Aorta (tissue), 5 donors: ENCODE results near the gene AKAP7. TPM values are rescaled to one million over a fixed set of nuclear protein-coding genes. Genes with fewer than 3 reads are reported as not detected.

Experiments used
- ATAC-seq: fragments of 200-7000 bp; cut with Tn5 transposase; one replicate; pipeline ENCODE4 v1.9.1; 2022; ENCODE audit warnings: moderate library complexity; ENCODE audit not compliant: low FRiP score
- DNase-seq, 2 donors: peaks; one replicate each; pipeline ENCODE4 v3.0.0-alpha.2; 2020
- H3K27ac ChIP-seq, 2 donors: one replicate each; pipeline ENCODE4 v1.5.1; 2013; ENCODE audit warnings: low read length in 2 of 2, mild to moderate bottlenecking in 2 of 2, moderate library complexity in 2 of 2, control low read depth in 1 of 2, inconsistent platforms in 1 of 2, low read depth in 1 of 2
- H3K27me3 ChIP-seq, 2 donors: one replicate each; pipeline ENCODE4 v1.6.1; 2013; ENCODE audit warnings: control low read depth in 1 of 2, low read length in 1 of 2, mild to moderate bottlenecking in 1 of 2, moderate library complexity in 1 of 2; ENCODE audit not compliant: insufficient read depth in 2 of 2, control insufficient read depth in 1 of 2
- H3K36me3 ChIP-seq, 2 donors: one replicate each; pipeline ENCODE4 v1.6.1; 2013; ENCODE audit warnings: control low read depth in 1 of 2, low read length in 1 of 2, mild to moderate bottlenecking in 1 of 2; ENCODE audit not compliant: insufficient read depth in 2 of 2, control insufficient read depth in 1 of 2
- H3K4me1 ChIP-seq, 2 donors: one replicate each; pipeline ENCODE4 v1.6.1; 2013; ENCODE audit warnings: low read length in 2 of 2, control low read depth in 1 of 2, mild to moderate bottlenecking in 1 of 2, moderate library complexity in 1 of 2; ENCODE audit not compliant: insufficient read depth in 2 of 2, control insufficient read depth in 1 of 2
- H3K4me3 ChIP-seq, 2 donors: one replicate each; pipeline ENCODE4 v1.5.1; 2013; ENCODE audit warnings: low read length in 2 of 2, control low read depth in 1 of 2, mild to moderate bottlenecking in 1 of 2
- H3K9me3 ChIP-seq: one replicate; pipeline ENCODE4 v1.6.1; 2013; ENCODE audit warnings: mild to moderate bottlenecking, low read length; ENCODE audit not compliant: control insufficient read depth
- WGBS, 2 donors: extraction: QIAGEN DNeasy Blood & Tissue Kit; methylation state at CpG; one replicate each; pipeline ENCODE4 v1.1.7; 2013; 5-methylcytosine and 5-hydroxymethylcytosine counted together
- intact Hi-C, 2 donors: fragments of 100-400 bp; cut with DNase I; formaldehyde crosslinking; loops; one replicate each; pipeline versions ENCODE4 v1.14.2 to v1.15.0; 2022
- polyA plus RNA-seq, 2 donors: library from polyadenylated mRNA; stranded (reverse); fragments of 200-250 nt; gene quantifications; one replicate each; pipeline ENCODE4 v1.2.3, GENCODE V29; 2013
- total RNA-seq, 2 donors: library from RNA; stranded (reverse); fragmentation: NEBNext Ultra II Directional; extraction: Animal tissue kit (Norgen Biotek cat#: 25700); gene quantifications; one replicate each; pipeline ENCODE4 v1.2.1, GENCODE V29; 2021
- donor health status: healthy with polysubstance abuse.
- donor health status: Bipolar disorder and iron deficiency.
- donor health status: DM: no; HTN: no; CAD: no.
- donor health status: DM: no; HTN: no; CAD: no.
- donor health status: DM: yes; HTN: yes; CAD: no.

Gene AKAP7
- total and polyA plus RNA-seq, 4 donors = 5.4 to 9.1 (median 7.6) TPM

GRCh38 chr6:131231891-131232290 lies 96.6 kb downstream of the AKAP7 start:
- no peaks in the 10 kb centered on the region for H3K9me3 ChIP-seq
- 85% methylated on average over 5 of the region's 5 CpGs for WGBS, 2 donors
- H3K27ac ChIP-seq = no peak overlapping the region
- no peaks in the 10 kb centered on the region for H3K4me1 ChIP-seq
- no peak overlapping the region for H3K4me3 ChIP-seq
- H3K36me3 ChIP-seq = no peaks in the 10 kb centered on the region
- DNase-seq (no peak), ATAC-seq (no peak)
- intact Hi-C loops = no loop called here
- no peaks in the 10 kb centered on the region for H3K27me3 ChIP-seq

GRCh38 chr6:131244942-131245341 lies 109.7 kb downstream of the AKAP7 start:
- Histone ChIP-seq H3K4me1 (peaks cover 0 to 2% of the 10 kb centered on the region in 2 donors), H3K27me3 (peaks cover 0 to 1% of the 10 kb centered on the region in 2 donors), H3K36me3 (no peaks in the 10 kb centered on the region), H3K27ac (no peak overlapping the region), H3K9me3 (peaks cover 2% of the 10 kb centered on the region), H3K4me3 (no peak overlapping the region)
- DNase-seq (no peak), ATAC-seq (no peak)
- intact Hi-C loops = no loop called here
- WGBS, 2 donors = 95% methylated on average over 4 of the region's 4 CpGs

- intact Hi-C loops = no loop called here
Measured at GRCh38 chr6:131250122-131250521, 114.9 kb downstream of the AKAP7 start.

GRCh38 chr6:131250936-131251335 lies 115.7 kb downstream of the AKAP7 start:
- Histone ChIP-seq H3K4me1 (no peaks in the 10 kb centered on the region), H3K27ac (no peak overlapping the region), H3K27me3 (no peaks in the 10 kb centered on the region), H3K36me3 (no peaks in the 10 kb centered on the region), H3K9me3 (no peaks in the 10 kb centered on the region), H3K4me3 (no peak overlapping the region)
- DNase-seq = no peak
- ATAC-seq = no peak
- WGBS, 2 donors = 37 to 41% methylated on average over 3 of the region's 3 CpGs
- intact Hi-C loops = no loop called here

More at GRCh38 chr6:131250122-131250521, 114.9 kb downstream of the AKAP7 start:
- no peaks in the 10 kb centered on the region for H3K27me3 ChIP-seq
- H3K4me3 ChIP-seq = peak overlapping the region in 1 of 2 donors; percentile 25
- no peaks in the 10 kb centered on the region for H3K36me3 ChIP-seq
- no peaks in the 10 kb centered on the region for H3K9me3 ChIP-seq
- ATAC-seq (peak; percentile 88), DNase-seq (peak; percentile 60 to 73)
- no peaks in the 10 kb centered on the region for H3K4me1 ChIP-seq
- WGBS, 2 donors = 0 to 1% methylated on average over 9 of the region's 9 CpGs
- no peak overlapping the region for H3K27ac ChIP-seq

GRCh38 chr6:131251590-131252199 lies 116.4 kb downstream of the AKAP7 start:
- H3K27ac ChIP-seq = no peak overlapping the region
- no peak overlapping the region for H3K4me3 ChIP-seq
- no peaks in the 10 kb centered on the region for H3K27me3 ChIP-seq
- WGBS, 2 donors = 68 to 69% methylated on average over 3 of the region's 3 CpGs
- no peaks in the 10 kb centered on the region for H3K36me3 ChIP-seq
- ATAC-seq (no peak), DNase-seq (no peak)
- no peaks in the 10 kb centered on the region for H3K4me1 ChIP-seq
- H3K9me3 ChIP-seq = no peaks in the 10 kb centered on the region
- intact Hi-C loops = no loop called here

- Histone ChIP-seq H3K4me1 (no peaks in the 10 kb centered on the region), H3K9me3 (no peaks in the 10 kb centered on the region), H3K4me3 (no peak overlapping the region), H3K36me3 (no peaks in the 10 kb centered on the region), H3K27ac (no peak overlapping the region), H3K27me3 (no peaks in the 10 kb centered on the region)
- DNase-seq (no peak), ATAC-seq (no peak)
- intact Hi-C loops = no loop called here
Measured at GRCh38 chr6:131255434-131255833, 120.2 kb downstream of the AKAP7 start.

- Histone ChIP-seq H3K27ac (no peak overlapping the region), H3K9me3 (no peaks in the 10 kb centered on the region), H3K27me3 (no peaks in the 10 kb centered on the region), H3K4me3 (no peak overlapping the region), H3K36me3 (no peaks in the 10 kb centered on the region), H3K4me1 (no peaks in the 10 kb centered on the region)
- DNase-seq = no peak
- intact Hi-C loops = no loop called here
- no peak for ATAC-seq
- 91 to 93% methylated on average over 2 of the region's 2 CpGs for WGBS, 2 donors
Measured at GRCh38 chr6:131255911-131256310, 120.6 kb downstream of the AKAP7 start.

- WGBS, 2 donors = 95 to 96% methylated on average over 2 of the region's 2 CpGs
- H3K36me3 ChIP-seq = peaks cover 0 to 1% of the 10 kb centered on the region in 2 donors
- H3K4me1 ChIP-seq = no peaks in the 10 kb centered on the region
- ATAC-seq = no peak
- no peak overlapping the region for H3K27ac ChIP-seq
- intact Hi-C loops = no loop called here
- no peak overlapping the region for H3K4me3 ChIP-seq
- H3K27me3 ChIP-seq = no peaks in the 10 kb centered on the region
- DNase-seq = no peak
- no peaks in the 10 kb centered on the region for H3K9me3 ChIP-seq
Measured at GRCh38 chr6:131257104-131257503, 121.8 kb downstream of the AKAP7 start.

GRCh38 chr6:131258010-131258652 lies 122.9 kb downstream of the AKAP7 start:
- Histone ChIP-seq H3K4me1 (no peaks in the 10 kb centered on the region), H3K27me3 (no peaks in the 10 kb centered on the region), H3K27ac (no peak overlapping the region), H3K4me3 (no peak overlapping the region), H3K36me3 (peaks cover 0 to 3% of the 10 kb centered on the region in 2 donors), H3K9me3 (no peaks in the 10 kb centered on the region)
- ATAC-seq (no peak), DNase-seq (no peak)
- 90 to 91% methylated on average over 2 of the region's 2 CpGs for WGBS, 2 donors
- intact Hi-C loops = no loop called here
